Neural progenitor cell (in vitro differentiated cells): Measurements from ENCODE around the gene NAT8L. TPM values are rescaled to one million over a fixed set of nuclear protein-coding genes. Genes with fewer than 3 reads are reported as not detected.

Experiments used
- DNase-seq: peaks from one replicate; pipeline ENCODE4 v3.0.0-alpha.2; 2016; ENCODE audit warnings: low spot score
- H2AFZ ChIP-seq: fragments of 200-600 bp; sonication (generic); replicated peaks from 2 replicates; pipeline ENCODE4 v1.6.1; 2016; ENCODE audit warnings: antibody characterized with exemption
- H3F3A ChIP-seq: fragments of 200-600 bp; sonication (generic); 2 replicates; pipeline ENCODE4 v1.6.1; 2016; ENCODE audit warnings: antibody characterized with exemption, low read depth
- H3K27ac ChIP-seq: fragments of 200-600 bp; sonication (generic); 2 replicates; pipeline ENCODE4 v1.5.1; 2016; ENCODE audit warnings: mild to moderate bottlenecking
- H3K27me3 ChIP-seq: fragments of 200-600 bp; sonication (generic); 2 replicates; pipeline ENCODE4 v1.6.1; 2016; ENCODE audit warnings: mild to moderate bottlenecking, moderate library complexity
- H3K36me3 ChIP-seq: fragments of 200-600 bp; sonication (generic); 2 replicates; pipeline ENCODE4 v1.5.1; 2016
- H3K4me1 ChIP-seq: fragments of 200-600 bp; sonication (generic); 2 replicates; pipeline ENCODE4 v1.6.1; 2016; ENCODE audit warnings: mixed run types
- H3K4me2 ChIP-seq: fragments of 200-600 bp; sonication (generic); 2 replicates; pipeline ENCODE4 v1.6.1; 2016
- H3K4me3 ChIP-seq: fragments of 200-600 bp; sonication (generic); 2 replicates; pipeline ENCODE4 v1.5.1; 2016
- H3K79me2 ChIP-seq: fragments of 200-600 bp; sonication (generic); 2 replicates; pipeline ENCODE4 v1.6.1; 2016; ENCODE audit warnings: low read depth
- H3K9ac ChIP-seq: fragments of 200-600 bp; sonication (generic); 2 replicates; pipeline ENCODE4 v1.6.1; 2016
- H3K9me3 ChIP-seq: fragments of 200-600 bp; sonication (generic); 2 replicates; pipeline ENCODE4 v1.5.1; 2016; ENCODE audit warnings: low read depth
- H4K20me1 ChIP-seq: fragments of 200-600 bp; sonication (generic); 2 replicates; pipeline ENCODE4 v1.6.1; 2016; ENCODE audit warnings: low read depth
- H3K27ac Mint-ChIP-seq: 3 replicates; pipeline ENCODE4 v1.8.0; 2021; ENCODE audit warnings: mixed read lengths
- H3K27me3 Mint-ChIP-seq: 2 replicates; pipeline ENCODE4 v1.8.0; 2022; ENCODE audit warnings: low read depth, mild to moderate bottlenecking, inconsistent platforms, moderate library complexity, mixed read lengths; ENCODE audit not compliant: insufficient read depth
- H3K36me3 Mint-ChIP-seq: 3 replicates; pipeline ENCODE4 v1.8.0; 2021; ENCODE audit warnings: mixed read lengths
- H3K4me1 Mint-ChIP-seq: 3 replicates; pipeline ENCODE4 v1.8.0; 2021; ENCODE audit warnings: mixed read lengths
- H3K4me3 Mint-ChIP-seq: 3 replicates; pipeline ENCODE4 v1.8.0; 2021; ENCODE audit warnings: mild to moderate bottlenecking, moderate library complexity, mixed read lengths
- H3K9me3 Mint-ChIP-seq: 3 replicates; pipeline ENCODE4 v1.8.0; 2020; ENCODE audit warnings: mixed read lengths
- EZH2 ChIP-seq: fragments of 200-600 bp; sonication (generic); IDR thresholded peaks from 2 replicates; pipeline ENCODE4 v1.6.1; 2017; ENCODE audit warnings: antibody characterized with exemption, mild to moderate bottlenecking, moderate library complexity
- EZH2phosphoT487 ChIP-seq: fragments of 200-600 bp; sonication (generic); IDR thresholded peaks from 2 replicates; pipeline ENCODE4 v1.6.1; 2017; ENCODE audit warnings: antibody characterized with exemption
- total RNA-seq: library from RNA; depleted of rRNA; stranded (reverse); fragments of >200 nt; gene quantifications from 2 replicates; pipeline ENCODE4 v1.2.3, GENCODE V29; 2015; ENCODE audit warnings: low replicate concordance
- TF ChIP-seq, protein P1 (sequence below): fragments of 200-600 bp; sonication (generic); IDR thresholded peaks from 2 replicates; pipeline ENCODE4 v1.5.1; 2017; ENCODE audit warnings: antibody characterized with exemption, mild to moderate bottlenecking

Gene NAT8L
- total RNA-seq, 1 donor from 2014 or later = 0.62 TPM

DNA sequence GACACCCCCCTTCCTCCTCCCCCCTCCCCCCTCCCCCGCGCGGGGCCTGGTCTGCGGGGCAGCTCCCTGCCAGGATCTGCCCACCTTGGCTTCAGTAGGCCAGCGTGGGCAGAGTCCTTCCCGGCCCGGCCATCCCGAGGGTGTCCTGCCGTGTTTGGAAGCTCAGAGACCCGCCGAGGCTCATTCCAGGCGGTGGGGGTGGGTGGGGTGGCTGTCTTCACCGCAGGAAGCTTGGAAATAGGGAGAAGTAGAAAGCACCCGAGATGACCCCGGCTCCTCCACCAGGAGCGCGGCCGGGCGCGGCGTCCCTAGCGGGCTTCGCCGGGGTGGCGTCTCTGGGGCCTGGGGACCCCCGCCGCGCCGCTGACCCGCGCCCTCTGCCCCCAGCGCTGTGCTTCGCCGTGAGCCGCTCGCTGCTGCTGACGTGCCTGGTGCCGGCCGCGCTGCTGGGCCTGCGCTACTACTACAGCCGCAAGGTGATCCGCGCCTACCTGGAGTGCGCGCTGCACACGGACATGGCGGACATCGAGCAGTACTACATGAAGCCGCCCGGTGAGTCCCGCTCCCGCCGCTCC lies 1.6 kb downstream of the NAT8L start:
- H3K27me3 ChIP-seq = peaks cover 63% of the 10 kb centered on the region
- peaks cover 14% of the 10 kb centered on the region for H3K27me3 Mint-ChIP-seq
- H3K9ac ChIP-seq = no peak overlapping the region
- H3K4me1 ChIP-seq = peaks cover 13% of the 10 kb centered on the region
- no peak overlapping the region for H3K27ac ChIP-seq
- DNase-seq = peak; percentile 65
- H3K9me3 ChIP-seq = no peaks in the 10 kb centered on the region
- peaks cover 12% of the 10 kb centered on the region for H3K4me1 Mint-ChIP-seq
- peak overlapping the region; percentile 40 for H3K4me3 ChIP-seq
- H3F3A ChIP-seq = peaks cover 16% of the 10 kb centered on the region
- peak overlapping the region; percentile 69 for H3K4me3 Mint-ChIP-seq
- H3K27ac Mint-ChIP-seq = no peak overlapping the region
- H3K79me2 ChIP-seq = no peaks in the 10 kb centered on the region
- no peaks in the 10 kb centered on the region for H3K9me3 Mint-ChIP-seq
- TF ChIP-seq, protein P1, sequence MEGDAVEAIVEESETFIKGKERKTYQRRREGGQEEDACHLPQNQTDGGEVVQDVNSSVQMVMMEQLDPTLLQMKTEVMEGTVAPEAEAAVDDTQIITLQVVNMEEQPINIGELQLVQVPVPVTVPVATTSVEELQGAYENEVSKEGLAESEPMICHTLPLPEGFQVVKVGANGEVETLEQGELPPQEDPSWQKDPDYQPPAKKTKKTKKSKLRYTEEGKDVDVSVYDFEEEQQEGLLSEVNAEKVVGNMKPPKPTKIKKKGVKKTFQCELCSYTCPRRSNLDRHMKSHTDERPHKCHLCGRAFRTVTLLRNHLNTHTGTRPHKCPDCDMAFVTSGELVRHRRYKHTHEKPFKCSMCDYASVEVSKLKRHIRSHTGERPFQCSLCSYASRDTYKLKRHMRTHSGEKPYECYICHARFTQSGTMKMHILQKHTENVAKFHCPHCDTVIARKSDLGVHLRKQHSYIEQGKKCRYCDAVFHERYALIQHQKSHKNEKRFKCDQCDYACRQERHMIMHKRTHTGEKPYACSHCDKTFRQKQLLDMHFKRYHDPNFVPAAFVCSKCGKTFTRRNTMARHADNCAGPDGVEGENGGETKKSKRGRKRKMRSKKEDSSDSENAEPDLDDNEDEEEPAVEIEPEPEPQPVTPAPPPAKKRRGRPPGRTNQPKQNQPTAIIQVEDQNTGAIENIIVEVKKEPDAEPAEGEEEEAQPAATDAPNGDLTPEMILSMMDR = no peak
- peak; percentile 67 for TF ChIP-seq EZH2phosphoT487
- peak; percentile 86 for TF ChIP-seq EZH2
- H4K20me1 ChIP-seq = peaks cover 31% of the 10 kb centered on the region
- no peaks in the 10 kb centered on the region for H3K36me3 Mint-ChIP-seq
- H3K36me3 ChIP-seq = no peaks in the 10 kb centered on the region
- H2AFZ ChIP-seq = no peak overlapping the region
- peak overlapping the region; percentile 84 for H3K4me2 ChIP-seq

DNA sequence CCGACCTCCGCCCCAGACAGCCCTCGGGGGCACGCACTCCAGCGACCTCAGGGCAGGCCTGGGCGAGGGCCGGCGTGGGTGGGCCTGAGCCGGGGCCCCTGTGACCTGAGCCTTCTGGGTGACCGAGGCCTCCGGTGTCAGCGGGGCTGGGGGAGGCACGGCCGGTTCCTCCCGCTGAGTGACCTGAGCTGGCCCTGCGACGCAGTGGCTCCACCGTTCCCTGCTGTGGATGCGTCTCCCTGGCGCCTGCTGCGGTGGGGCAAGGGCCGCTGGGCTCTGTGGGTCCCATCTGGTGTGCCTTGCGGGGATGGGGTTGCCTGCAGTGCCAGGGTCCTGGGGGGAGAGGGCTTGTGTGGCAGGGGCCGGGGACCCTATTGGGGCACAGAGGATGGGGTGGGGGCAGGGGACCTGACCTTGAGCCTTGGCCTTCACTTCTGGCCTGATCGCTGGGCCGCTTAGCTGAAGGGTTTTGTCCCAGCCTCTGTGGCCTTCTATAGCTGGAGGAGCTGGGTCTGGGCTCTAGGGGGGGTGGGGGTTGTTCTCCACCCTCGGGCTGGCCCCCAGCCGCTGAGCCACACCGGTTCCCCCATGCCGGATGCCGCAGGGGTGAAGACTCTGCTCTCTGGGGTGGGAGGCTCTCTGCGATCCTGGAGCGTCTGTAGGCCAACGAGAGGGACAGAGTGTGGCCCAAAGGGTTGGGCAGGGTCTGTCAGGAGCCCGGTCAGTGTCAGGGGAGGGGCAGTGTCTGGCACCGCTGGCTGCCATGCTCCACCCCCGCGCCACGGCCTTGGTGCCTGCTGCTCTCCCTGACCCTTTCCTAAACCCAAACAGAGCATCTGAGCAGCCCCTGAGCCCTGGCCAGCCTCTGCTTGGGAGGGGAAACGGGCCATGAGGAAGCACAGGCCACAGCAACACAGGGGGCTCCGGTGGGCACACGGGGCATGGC lies 2.3 kb downstream of the NAT8L start:
- no peaks in the 10 kb centered on the region for H3K36me3 Mint-ChIP-seq
- H3K4me1 Mint-ChIP-seq = peaks cover 12% of the 10 kb centered on the region
- peak overlapping the region; percentile 53 for H3K4me3 Mint-ChIP-seq
- Histone ChIP-seq H3K9ac (no peak overlapping the region), H3K4me2 (peak overlapping the region; percentile 84), H2AFZ (no peak overlapping the region), H3K27ac (no peak overlapping the region), H3K36me3 (no peaks in the 10 kb centered on the region), H4K20me1 (peaks cover 31% of the 10 kb centered on the region), H3K27me3 (peaks cover 55% of the 10 kb centered on the region), H3K4me3 (peak overlapping the region; percentile 40), H3K4me1 (peaks cover 13% of the 10 kb centered on the region), H3K9me3 (no peaks in the 10 kb centered on the region), H3K79me2 (no peaks in the 10 kb centered on the region), H3F3A (peaks cover 16% of the 10 kb centered on the region)
- H3K9me3 Mint-ChIP-seq = no peaks in the 10 kb centered on the region
- no peak overlapping the region for H3K27ac Mint-ChIP-seq
- H3K27me3 Mint-ChIP-seq = peaks cover 12% of the 10 kb centered on the region
- TF ChIP-seq, protein P1 = no peak
- no peak for TF ChIP-seq EZH2phosphoT487
- TF ChIP-seq EZH2 = no peak
- no peak for DNase-seq

DNA sequence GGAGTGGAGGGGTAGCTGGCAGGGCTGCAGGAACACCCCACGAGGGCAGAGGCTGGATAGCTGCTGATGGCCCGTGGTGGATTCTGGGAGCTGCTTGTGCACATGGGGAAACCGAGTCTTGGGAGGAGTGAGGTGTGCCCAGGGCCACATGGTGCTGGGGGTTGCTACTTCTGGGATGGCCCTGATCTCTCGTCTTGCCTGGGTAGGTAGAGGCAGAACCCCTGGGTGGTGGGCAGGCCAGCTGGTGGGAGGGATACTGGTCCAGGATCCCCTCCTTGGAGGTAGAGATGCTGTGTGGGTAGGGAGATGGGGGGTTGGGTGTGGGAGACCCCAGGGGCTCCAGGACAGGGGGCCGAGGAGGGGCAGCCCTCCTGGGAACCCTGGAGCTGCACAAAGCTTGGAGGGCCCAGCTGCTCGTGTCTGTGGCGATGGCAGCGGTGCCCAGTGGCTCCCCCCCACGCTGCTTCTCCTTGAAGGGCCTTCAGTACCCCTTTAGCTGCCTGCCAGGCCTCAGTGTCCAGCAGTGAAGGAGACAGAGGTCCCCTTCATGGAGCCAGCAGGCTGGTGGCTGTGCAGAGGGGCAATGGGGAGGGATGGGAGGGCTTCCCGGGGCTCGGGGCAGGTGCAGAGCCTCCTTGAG lies 3.2 kb downstream of the NAT8L start:
- Mint-ChIP-seq H3K4me1 (peaks cover 9% of the 10 kb centered on the region), H3K9me3 (no peaks in the 10 kb centered on the region), H3K36me3 (no peaks in the 10 kb centered on the region), H3K4me3 (peak overlapping the region; percentile 55), H3K27ac (no peak overlapping the region), H3K27me3 (peaks cover 9% of the 10 kb centered on the region)
- Histone ChIP-seq H3K9ac (no peak overlapping the region), H3K36me3 (no peaks in the 10 kb centered on the region), H3K4me2 (no peak overlapping the region), H4K20me1 (peaks cover 31% of the 10 kb centered on the region), H3K27ac (no peak overlapping the region), H3K4me3 (no peak overlapping the region), H3K27me3 (peaks cover 47% of the 10 kb centered on the region), H3F3A (peaks cover 16% of the 10 kb centered on the region), H2AFZ (no peak overlapping the region), H3K4me1 (peaks cover 13% of the 10 kb centered on the region), H3K79me2 (no peaks in the 10 kb centered on the region), H3K9me3 (no peaks in the 10 kb centered on the region)
- TF ChIP-seq EZH2 = no peak
- TF ChIP-seq, protein P1 = no peak
- TF ChIP-seq EZH2phosphoT487 = no peak
- DNase-seq = no peak
